Nephron progenitor cell (in vitro differentiated cells): Measurements from ENCODE around the gene RAD51B.
A peak's percentile ranks its signal among the peaks of the same experiment; 100 is the strongest.

Source experiments
- DNase-seq: peaks from one replicate; pipeline ENCODE4 v3.0.0; 2021
- H3K27ac Mint-ChIP-seq: 2 replicates; pipeline ENCODE4 v1.8.0; 2021; ENCODE audit warnings: mild to moderate bottlenecking, moderate library complexity, mixed read lengths
- H3K27me3 Mint-ChIP-seq: 2 replicates; pipeline ENCODE4 v1.8.0; 2021; ENCODE audit warnings: mild to moderate bottlenecking, low read depth, mixed read lengths; ENCODE audit not compliant: poor library complexity
- H3K36me3 Mint-ChIP-seq: 2 replicates; pipeline ENCODE4 v1.8.0; 2021; ENCODE audit warnings: low read depth, mixed read lengths
- H3K4me1 Mint-ChIP-seq: 2 replicates; pipeline ENCODE4 v1.8.0; 2021; ENCODE audit warnings: mixed read lengths
- H3K4me3 Mint-ChIP-seq: 2 replicates; pipeline ENCODE4 v1.8.0; 2021; ENCODE audit warnings: mild to moderate bottlenecking, moderate library complexity, mixed read lengths
- H3K9me3 Mint-ChIP-seq: 2 replicates; pipeline ENCODE4 v1.8.0; 2021; ENCODE audit warnings: mild to moderate bottlenecking, moderate library complexity, mixed read lengths
- CTCF ChIP-seq: fragments of 200-600 bp; sonication (generic); IDR thresholded peaks from 2 replicates; pipeline ENCODE4 v1.5.0; 2021; ENCODE audit warnings: antibody characterized with exemption

The RAD51B gene

DNA sequence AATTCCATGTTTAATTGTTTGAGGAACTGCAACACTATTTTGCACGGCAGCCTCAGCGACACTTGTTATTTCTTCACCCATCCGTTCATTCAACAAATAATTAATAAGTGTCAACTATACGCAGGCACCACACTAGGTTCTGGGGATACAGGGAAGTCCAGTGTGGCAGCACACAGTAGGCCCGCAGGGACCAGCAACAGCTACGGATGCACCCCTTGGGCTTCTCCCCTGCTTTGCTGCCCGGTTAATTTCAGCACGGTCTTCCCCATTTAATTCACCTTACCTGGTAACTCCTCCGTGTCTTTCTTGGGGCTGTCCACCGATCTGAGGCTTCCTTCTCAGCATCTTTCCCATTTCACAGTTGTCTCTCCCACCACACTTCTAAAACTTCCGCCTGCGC is 925.0 kb downstream of the RAD51B start:
- no peak for DNase-seq

GRCh38 chr14:68747393-68747792 is 927.8 kb downstream of the RAD51B start:
- peaks cover 19% of the 10 kb centered on the region for H3K27me3 Mint-ChIP-seq
- peaks cover 60% of the 10 kb centered on the region for H3K4me1 Mint-ChIP-seq
- no peak overlapping the region for H3K4me3 Mint-ChIP-seq
- H3K36me3 Mint-ChIP-seq, result no peaks in the 10 kb centered on the region
- no peak for TF ChIP-seq CTCF
- DNase-seq, result no peak
- H3K9me3 Mint-ChIP-seq, result peaks cover 3% of the 10 kb centered on the region
- peak overlapping the region; percentile 68 for H3K27ac Mint-ChIP-seq

More for the DNA sequence above, 925.0 kb downstream of the RAD51B start:
- Mint-ChIP-seq H3K27me3 (peaks cover 22% of the 10 kb centered on the region), H3K27ac (peak overlapping the region; percentile 20), H3K4me1 (peaks cover 46% of the 10 kb centered on the region), H3K4me3 (no peak overlapping the region), H3K36me3 (peaks cover 7% of the 10 kb centered on the region), H3K9me3 (peaks cover 19% of the 10 kb centered on the region)
- no peak for TF ChIP-seq CTCF

DNA sequence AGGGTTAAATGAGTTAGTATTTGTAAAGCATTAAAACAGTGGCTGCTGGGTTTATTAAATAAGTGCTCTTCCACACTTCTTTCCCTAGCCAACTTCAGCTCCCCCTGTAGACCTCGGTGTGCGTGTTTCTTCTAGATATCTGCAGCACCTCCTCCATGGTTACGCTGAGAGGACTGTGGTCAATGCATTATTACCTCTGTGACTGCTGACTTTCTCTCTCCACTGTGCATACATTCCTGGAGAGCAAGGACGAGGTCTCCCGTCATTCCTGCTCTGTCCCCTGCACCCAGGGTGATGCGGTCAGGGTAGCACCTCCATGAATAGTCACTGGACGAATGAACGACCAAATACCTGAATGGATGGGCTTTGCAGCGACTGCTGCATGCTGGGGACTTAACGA is 928.7 kb downstream of the RAD51B start:
- Mint-ChIP-seq H3K4me1 (peaks cover 60% of the 10 kb centered on the region), H3K27ac (no peak overlapping the region), H3K27me3 (peaks cover 15% of the 10 kb centered on the region), H3K4me3 (no peak overlapping the region), H3K36me3 (no peaks in the 10 kb centered on the region), H3K9me3 (no peaks in the 10 kb centered on the region)
- no peak for DNase-seq
- no peak for TF ChIP-seq CTCF

DNA sequence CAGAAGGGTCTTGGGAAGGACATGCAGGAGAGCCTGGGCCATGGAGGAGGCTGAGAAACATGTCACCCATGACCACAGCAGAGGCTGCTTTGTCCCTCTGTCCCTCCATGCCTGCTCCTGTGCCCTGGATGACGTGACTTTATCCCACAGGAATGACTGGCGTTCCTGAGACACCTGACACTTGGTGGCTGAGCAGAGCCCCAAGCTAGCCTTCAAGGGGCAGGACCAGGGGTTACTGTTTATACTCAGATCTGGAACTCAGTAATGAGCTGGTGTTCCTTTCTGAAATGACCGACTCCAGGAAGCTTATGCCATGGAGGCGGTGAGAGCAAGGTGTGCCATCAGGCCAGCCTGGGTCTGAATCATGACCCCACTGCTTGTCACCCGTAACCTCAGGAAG is 929.1 kb downstream of the RAD51B start:
- TF ChIP-seq CTCF, result no peak
- Mint-ChIP-seq H3K27me3 (peaks cover 10% of the 10 kb centered on the region), H3K36me3 (no peaks in the 10 kb centered on the region), H3K4me3 (no peak overlapping the region), H3K27ac (no peak overlapping the region), H3K9me3 (no peaks in the 10 kb centered on the region), H3K4me1 (peaks cover 60% of the 10 kb centered on the region)
- no peak for DNase-seq

DNA sequence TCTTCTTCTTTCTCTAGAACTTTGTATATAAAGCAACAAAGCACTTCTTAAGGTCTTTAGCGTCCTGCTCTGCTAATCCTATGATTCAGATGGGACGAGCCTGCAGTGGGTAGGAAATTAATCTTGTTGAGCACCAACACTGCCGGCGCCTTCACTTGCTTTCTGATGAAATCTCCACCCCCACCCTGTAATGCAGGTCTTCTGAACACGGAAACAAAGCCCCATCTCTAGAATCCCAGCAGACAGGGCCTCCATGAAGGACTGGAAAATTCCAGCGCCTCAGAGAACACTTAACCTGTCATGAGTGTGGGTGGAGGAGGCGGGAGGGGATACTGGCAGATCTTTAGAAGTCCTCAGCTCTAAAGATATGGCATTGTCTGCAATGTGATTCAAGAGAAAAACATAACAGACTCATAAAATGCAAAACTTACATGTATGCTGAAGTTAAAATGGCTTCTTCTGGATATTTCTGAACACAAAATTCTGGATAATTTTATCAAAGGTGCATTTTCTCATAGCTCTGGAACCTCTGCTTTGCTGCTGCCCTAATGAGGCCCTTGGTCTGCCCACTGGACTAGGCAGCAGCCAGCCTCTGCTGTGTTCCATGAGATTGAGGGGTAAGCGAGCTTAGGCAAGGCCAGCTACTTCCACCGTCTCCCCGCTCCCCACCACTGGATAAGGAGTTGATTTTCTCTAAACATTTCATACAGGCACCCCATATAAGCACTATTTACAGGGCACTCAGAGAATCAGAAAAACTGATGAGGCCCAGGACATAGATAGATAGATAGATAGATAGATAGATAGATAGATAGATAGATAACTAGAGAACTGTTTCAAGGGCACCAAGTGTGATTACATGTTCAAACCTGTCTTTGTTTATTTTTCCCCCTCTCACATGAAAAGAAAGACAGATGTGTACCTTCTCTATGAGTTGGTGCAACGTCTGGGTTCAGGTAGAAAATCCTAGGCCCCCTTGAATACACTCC is 930.2 kb downstream of the RAD51B start:
- no peaks in the 10 kb centered on the region for H3K36me3 Mint-ChIP-seq
- no peaks in the 10 kb centered on the region for H3K9me3 Mint-ChIP-seq
- peaks cover 10% of the 10 kb centered on the region for H3K27me3 Mint-ChIP-seq
- peaks cover 57% of the 10 kb centered on the region for H3K4me1 Mint-ChIP-seq
- no peak overlapping the region for H3K27ac Mint-ChIP-seq
- TF ChIP-seq CTCF, result no peak
- no peak overlapping the region for H3K4me3 Mint-ChIP-seq
- no peak for DNase-seq
